Activated T-cell treated with anti-CD3 and anti-CD28 coated beads for 48 hours (primary cell): ENCODE data around the gene MARK3.
"Not testable (repeated sequence)": the region's sequence is repeated elsewhere in the genome, so short reads cannot be mapped to it uniquely, and the experiment has no call there.

Experiments
- DNase-seq: peaks from one replicate; pipeline ENCODE4 v3.0.0-alpha.2; 2020; ENCODE audit warnings: low read depth

The MARK3 gene

DNA sequence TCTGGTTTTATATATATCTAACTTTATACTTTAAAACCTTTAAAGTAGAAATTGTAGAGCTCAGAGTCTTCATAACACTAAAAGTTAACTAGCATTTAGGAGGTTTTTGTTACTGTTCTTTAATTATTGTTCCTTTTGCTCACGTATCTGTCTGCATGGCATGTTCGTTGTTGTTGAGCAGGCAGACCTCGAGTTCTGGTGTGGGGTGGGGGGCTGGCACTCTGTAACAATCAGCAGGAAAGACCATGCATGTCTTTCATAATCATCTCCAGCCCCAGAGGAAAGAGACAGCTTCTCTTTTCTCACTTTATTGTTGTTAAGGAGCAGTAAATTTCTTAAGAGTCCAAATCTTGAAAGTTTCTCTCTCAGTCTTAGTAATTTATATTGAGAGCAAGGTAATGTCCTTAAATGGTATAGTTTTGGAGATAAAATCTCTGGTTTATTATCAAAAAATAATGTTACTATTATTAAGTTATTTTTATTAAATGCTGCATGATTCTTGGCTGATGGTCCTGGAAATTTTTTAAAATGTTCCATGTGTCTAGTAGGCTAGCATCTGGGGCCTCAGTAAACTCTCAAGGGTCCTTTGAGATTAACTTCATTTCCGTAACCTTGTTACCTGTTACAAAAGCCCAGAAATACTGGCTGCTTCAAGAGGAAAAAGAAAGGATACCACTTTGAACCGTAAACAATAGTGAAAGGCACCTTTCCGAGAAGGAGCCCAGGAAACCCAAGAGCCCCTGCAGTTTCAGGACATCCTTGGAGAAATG, 107.1 kb downstream of the MARK3 start:
- DNase-seq = no peak

- no peak for DNase-seq
Observed at GRCh38 chr14:103495854-103496253, 110.6 kb downstream of the MARK3 start.

- DNase-seq = no peak
Observed at GRCh38 chr14:103496776-103497175, 111.6 kb downstream of the MARK3 start.

DNA sequence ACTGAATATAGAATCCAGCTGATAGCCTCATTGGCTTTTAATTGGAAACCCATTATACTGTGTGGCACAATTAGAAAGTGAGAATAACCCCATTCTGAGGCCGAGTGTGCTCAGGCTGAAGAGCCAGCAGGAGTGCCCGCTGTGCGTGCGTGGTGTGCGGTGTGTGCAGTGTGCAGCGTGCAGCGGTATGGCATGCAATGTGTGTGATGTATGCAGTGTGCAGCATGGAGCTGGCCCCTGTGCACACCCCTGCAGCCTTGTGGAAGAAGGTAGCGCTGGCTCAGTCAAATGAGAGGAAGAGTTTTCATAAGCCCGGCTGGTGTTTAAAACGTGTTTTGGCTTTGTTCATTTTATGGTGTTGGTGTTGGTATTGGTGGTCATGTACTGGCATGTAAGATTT, 114.5 kb downstream of the MARK3 start:
- no peak for DNase-seq

GRCh38 chr14:103500148-103500990, 115.2 kb downstream of the MARK3 start:
- peak; percentile 69 for DNase-seq

DNA sequence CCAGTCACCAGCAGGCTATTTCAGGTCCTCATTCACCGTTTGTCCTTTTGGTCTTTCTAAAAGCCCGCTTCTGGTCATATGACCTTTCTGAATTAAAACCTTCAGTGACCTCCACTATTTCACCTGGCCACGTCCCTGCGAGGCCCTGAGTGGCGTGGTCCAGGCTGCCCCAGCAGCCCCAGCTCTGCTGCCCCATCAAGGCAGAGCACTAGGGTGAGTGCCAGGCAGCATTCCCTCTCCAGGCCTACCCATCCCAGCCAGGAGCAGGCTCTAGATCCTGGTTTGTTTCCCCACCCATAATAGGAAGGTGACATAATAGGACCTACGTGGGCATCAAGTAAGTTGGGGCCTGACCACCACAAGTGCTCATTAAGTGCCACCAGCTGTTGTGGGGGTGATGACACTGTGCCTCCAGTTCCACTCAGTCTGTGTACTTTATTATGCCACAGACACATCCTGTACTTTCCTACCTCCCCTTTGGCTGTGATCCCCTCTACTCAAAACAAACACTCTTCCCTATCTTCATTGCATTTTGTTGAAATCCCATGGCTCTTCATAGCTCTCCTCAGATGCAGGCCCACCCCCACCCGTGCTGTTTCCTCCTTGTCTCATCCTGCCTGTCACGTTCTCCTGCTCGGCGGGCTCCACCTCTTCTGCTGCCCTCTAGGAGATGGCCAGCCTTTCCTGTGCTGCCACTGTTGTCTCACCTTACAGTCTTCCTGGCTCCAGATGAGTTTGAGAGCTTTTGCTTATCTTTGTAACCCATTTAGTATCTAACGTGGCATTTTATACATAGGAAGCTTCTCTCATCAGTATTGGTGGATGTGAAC, 116.0 kb downstream of the MARK3 start:
- no peak for DNase-seq

DNA sequence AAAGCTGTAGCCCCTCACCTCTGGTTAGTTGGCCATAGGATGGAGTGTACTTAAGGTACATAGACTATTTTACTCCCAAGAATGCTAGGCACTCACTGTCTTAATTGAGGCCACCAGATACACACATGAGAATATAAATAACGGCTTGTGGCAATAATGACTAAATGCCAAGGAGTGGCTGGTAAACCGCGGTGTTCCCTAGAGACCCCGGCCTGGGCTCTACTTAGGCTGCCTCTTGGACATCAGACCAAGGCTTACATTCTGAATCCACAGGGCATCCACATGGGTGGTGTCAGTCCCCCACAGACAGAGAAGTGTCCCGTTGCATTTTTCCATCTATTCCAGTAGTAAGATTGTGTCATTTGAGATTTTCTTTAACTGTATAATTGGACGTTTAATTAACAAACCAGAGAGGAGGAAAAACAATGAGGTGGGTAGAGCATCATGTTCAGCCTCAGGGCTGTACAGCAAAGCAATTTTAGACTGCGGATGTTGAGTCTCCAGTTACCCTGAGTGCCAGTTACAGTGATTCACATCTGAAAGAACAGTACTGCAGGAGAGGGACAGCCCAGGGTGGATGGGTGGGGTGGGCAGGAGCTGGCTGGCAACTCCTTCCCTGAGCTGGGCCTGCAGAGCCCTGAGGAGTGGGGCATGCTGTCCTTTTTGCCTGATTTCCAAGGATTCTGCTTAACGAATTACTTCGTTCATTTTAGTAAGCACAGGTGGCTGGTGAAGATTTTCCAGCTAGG, 116.9 kb downstream of the MARK3 start:
- no peak for DNase-seq

- no peak for DNase-seq
Observed at GRCh38 chr14:103502877-103503276, 117.7 kb downstream of the MARK3 start.

GRCh38 chr14:103503296-103503695, 118.1 kb downstream of the MARK3 start:
- no peak for DNase-seq

DNA sequence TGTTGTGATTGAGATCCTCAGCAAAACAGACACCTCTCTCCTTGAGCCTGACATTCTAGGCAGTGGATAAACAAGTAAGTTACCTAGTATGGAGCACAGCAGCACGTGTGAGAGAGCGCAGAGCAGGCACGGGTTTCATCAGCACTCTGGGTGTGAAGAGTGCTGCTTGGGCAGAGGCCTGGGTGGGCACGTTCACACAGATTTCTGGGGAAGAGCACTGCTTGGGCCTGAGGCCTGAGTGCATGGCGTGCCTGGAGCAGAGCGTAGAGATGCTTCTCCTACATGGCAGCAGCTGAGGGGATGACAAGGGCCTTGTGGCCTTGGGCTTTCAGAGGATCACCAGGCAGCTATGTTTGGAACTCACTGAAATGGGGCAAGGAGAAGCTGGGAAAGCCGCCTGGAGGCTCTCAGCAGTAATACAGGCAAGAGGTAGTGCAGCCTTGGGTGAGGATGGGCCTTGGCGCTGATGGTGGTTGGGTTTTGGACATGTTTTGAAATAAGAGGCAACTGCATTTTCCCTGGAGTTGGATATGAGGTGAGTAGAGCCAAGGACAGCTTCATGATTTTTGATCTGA, 119.9 kb downstream of the MARK3 start:
- no peak for DNase-seq

GRCh38 chr14:103507751-103508150, 122.5 kb downstream of the MARK3 start:
- DNase-seq = no peak

DNA sequence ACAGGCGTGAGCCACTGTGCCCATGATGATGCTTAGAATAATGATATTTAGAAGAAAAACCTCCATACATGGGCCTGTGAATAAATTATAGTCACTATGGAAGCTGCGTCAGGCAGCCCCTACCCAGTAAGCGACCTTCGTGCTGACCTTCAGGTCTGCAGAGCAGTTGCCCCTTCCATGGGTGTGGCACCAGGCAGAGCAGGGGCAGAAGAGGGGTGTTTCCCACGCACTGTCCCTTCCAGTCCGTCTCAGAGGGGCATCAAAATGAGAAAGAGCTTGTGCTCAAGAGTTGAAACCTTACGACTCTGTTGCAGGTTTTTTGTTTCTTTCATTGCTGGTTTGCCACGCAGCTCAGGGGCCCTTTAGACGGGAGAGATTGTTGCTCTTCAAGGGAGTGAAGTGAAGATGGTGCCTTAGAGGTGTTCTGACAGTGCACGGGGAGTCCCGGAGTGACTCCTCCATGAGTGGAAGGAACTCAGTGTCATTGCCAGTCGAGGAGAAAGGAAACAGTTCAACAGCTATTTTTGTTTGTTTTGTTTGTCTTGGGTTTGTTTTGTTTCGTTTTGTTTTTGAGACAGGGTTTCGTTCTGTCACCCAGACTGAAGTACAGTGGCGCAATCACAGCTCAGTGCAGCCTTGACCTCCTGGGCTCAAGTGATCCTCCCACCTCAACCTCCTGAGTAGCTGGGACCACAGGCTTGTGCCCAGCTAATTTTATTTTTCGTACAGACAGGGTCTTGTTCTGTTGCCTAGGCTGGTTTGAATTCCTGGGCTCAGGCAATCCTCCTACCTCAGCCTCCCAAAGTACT, 123.5 kb downstream of the MARK3 start:
- no peak for DNase-seq

GRCh38 chr14:103509864-103510723, 124.9 kb downstream of the MARK3 start:
- DNase-seq = no peak

- no peak for DNase-seq
Observed at GRCh38 chr14:103510724-103511693, 125.8 kb downstream of the MARK3 start.

DNA sequence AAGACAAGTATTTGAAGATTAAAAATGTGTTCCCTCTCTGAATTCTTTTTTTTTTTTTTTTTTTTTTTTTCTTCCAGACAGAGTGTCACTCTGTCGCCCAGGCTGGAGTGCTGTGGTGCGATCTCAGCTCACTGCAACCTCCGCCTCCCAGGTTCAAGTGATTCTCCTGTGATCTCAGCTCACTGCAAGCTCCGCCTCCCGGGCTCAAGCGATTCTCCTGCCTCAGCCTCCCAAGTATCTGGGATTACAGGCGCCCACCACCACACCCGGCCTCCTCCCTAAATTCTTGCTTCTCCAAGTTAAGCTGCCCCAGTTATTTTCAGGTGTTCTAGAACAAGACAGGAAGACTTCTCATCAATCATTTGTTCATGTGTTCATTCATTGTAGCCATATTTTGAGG, 127.0 kb downstream of the MARK3 start:
- not testable (repeated sequence) for DNase-seq

- no peak for DNase-seq
Observed at GRCh38 chr14:103512701-103513611, 127.7 kb downstream of the MARK3 start.
